Stimulated activated CD4-positive, alpha-beta T cell treated with anti-CD3 and anti-CD28 coated beads, TNF-alpha, amount 100 ng/mL, for 24 hours (primary cell): Measurements from ENCODE around the gene KRTAP5-2.

Source experiments
- DNase-seq, 3 experiments: peaks; one replicate each; pipeline ENCODE4 v3.0.0-alpha.2; 2020; ENCODE audit warnings: low read depth in 3 of 3

KRTAP5-2 gene

DNA sequence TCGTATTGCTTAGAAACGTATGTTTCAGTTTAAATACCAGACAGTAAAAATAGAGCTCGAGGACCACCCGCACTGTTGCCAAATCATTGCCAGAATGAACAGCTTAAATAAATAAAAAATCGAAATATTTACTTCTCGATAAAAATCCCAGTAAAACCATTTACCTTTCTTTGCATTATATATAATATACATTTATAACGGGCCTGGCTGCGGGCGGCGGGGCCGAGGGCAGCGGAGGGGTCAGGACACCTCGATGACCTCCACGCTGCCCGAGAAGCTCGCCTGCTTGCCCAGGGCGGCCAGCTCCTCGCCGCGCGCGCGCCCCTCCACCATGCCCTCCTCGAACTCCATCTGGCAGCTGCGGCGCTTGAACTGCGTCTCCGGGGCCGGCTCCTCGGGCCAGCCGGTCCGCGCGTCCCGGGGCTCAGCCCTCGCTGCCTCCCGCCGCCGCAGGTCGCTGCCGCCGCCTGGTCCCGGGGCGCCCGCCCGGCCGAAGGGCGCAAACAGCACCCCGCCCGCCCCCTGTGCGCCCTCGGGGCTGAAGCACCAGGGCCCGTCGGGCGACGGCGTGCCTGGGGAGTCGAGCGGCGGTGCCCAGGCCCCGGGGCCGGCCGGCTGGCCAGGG is 41.7 kb downstream of the KRTAP5-2 start:
- DNase-seq = no peak

DNA sequence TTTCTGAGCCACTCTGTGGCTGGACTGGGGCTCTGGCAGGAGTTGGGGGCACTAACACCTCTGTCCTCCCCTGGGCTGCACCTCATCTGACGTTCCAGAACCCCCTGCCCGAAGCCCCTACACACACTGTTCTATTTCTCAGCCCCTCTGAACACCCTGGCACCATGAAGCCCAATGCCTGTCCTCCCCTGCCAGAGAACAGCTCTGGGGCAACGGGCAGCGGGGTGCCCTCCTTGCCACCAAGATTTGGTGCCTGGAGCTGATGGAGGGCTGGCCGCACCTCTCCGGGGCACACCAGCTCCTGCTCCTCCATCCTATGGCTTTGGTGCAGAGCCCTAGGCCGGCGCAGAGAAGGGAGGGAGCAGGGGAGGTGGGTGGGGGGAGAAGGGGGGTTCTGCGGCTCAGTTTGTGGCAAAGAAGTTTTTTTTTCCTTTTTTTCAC is 42.4 kb downstream of the KRTAP5-2 start:
- DNase-seq = no peak

DNA sequence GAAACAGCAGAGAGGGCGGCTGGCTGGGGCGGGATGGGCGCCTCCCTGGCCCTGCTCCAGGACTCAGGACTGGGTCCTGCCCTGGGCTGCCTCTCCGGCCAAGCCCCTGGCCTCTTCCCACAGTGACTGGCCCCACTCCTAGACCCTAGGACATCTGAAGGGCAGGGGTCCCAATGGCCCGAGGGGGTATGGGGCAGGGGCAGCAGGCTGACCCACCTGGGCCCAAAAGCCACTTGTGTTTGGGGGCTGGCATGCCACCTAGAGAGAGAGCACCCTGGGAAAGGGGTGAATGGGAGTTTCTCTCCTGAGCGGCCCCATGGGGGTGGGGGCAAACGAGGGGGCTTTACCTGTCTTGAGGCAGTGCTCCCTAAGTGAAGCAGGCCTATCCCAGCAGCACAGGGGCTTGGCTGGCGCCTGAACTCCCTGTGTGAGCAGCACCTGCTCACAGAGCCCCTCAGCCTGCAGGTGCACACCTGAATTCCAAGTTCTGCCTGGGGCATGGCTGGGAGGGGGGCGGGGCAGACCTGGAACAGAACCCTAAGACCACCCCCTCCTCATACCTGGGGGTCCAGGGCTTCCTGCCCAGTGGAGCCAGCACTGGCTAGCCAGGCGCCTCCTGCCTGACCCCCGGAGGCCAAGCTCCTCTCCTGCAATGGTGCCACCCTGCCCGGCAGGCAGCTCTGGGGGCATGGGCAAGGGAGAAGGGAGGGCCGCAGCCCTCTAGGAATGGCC is 42.9 kb downstream of the KRTAP5-2 start:
- DNase-seq = no peak

DNA sequence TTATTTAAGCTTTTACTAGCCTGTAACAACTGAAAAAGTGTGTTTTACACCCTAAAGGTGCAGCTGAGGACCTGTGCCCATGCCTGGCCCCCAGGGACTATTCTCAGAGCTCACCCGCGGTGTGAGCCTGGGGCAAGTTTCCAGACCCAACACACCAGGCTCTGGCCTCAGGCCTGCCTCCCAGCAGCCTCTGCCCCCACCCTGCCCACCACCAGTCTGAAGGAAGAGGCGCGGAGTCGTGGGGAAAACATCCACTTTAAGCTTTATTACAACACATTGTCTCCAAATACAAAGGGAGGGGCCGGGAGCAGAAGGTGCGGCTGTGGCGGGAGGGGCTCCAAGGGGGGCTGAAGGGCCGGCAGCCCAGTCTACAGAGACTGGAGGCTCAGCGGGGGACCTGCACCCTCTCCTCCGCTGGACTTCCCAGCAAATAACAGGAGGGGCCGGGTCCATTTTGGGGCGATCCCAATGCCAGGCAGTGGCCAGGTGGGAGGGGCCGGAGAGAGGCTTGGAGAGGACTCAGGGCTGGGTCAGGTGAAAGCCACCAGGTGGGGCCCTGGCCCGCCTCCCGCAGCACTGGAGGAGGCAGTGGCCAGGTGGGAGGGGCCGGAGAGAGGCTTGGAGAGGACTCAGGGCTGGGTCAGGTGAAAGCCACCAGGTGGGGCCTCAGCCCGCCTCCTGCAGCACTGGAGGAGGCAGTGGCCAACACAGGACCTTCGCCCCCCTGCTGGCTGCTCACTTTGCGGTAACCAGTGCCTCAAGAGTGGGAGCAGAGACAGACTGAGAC is 44.1 kb downstream of the KRTAP5-2 start:
- DNase-seq = no peak

DNA sequence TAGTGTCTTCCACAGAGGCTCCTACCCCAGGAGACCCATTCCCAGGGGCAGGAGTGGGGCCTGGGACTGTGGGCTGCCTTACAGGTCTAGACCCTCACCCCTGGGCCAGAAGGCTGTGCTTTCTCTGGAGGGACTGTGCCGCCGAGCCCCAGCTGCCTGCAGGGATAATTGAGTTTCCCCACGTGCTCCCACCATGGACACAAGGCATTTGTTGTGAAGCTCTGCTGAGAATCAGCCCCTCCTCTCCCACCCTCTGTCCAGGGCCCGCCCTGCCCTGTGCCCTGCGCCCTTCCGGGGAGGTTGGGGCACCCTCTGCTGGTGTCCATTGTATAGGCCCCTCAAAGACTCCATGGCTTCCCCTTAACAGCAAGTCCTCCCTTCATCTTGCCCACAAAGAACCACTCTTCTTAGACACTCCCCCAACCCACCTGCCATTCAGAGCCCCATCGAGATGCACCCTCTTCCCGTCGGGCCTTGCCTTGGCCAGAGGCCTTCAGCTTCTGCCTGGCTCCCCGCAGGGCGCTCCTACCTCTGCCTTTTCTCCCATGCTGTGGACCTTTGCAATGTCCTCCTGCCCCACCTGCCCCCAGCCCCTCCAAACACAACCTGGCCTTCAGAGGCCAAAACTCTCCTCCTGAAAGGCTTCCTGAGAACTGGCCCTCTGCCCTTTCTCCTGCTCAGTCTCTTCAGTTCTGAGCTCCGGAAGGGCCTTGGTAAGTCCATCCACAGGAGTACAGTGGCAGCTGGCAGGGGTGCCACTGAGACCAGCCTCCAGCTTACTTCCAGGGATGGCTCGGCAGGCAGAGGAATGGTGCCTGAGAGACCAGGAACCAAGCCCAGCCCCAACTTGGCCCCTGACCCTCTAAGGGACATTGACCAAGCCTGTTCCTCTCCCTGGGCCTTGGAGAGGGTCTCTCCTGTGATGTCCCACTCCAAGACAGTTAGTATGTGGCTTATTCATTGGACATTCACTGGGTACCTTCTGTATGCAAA is 48.5 kb downstream of the KRTAP5-2 start:
- DNase-seq = no peak

DNA sequence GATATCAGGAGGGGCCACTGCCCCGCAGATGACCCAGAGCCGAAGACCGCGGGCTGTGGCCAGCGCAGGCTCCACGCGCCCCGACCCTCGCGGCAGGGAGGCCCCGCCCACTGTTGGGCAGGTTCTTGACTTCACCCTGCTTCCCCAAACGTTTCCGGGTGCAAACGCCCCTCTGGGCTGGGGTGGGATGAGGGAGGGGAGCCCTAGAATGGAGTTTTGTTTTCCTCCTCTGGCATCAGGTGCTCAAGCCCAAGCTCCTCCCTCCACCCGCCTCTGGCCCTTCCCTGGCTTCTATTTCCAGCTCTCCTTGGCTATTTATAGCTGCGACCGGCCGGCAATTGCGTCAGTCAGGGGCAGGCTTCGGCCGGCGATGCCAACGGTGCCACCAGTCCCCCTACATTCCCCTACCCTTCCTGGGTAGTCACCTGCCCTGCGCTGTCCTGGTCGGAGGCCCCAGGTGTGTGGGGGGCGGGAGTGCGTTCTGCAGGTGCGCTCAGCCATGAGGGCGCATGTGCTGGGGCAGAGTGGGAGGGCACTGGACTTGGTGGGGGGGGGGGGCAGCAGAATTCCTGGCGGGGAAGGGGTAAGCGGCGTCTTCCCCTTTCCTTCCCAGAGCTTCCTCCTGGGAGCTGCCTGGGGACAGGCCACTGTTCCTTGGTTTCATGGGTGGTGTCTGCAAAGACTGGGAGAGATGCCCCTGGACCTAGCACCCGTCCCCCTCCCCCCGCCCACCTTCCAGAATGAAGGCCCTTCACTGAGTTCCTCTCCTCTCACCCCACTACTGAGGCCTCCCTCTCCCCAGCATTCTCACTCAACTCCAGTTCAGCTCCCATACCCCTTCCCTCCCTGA is 49.6 kb downstream of the KRTAP5-2 start:
- no peak for DNase-seq

DNA sequence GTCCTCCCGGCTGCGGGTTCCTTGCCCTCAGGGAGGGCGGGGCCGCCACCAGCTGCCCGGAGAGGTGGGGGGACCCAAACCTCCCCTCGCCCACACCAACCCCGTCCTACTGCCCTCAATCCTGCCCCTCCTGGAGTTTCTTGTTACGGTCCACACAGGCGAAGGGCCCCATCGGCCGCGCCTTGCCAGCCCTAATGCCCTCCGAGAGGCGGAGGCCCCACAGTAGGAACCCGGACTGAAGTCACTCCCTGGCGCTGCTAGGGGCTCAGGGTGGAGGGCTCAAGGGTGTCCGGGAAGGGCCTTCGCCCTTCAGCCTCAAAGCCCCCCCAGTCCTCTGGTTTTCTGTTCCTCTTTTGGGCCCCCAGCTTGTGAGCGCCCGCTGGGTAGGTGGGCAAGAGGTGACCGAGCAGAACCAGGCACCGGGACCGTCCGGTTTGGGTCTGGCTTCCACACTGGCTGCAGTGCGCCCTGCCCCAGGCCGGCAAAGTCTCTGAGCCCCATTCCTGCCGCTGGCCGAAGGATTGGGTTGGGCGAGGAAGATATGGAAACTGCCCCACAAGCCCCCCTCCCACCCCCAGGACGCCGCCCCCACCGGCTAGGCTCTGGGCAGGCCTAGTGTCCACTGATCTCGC is 50.5 kb downstream of the KRTAP5-2 start:
- no peak for DNase-seq
